IMR-90 (cell line): ENCODE data around the gene GNA15. TPM values are rescaled to one million over a fixed set of nuclear protein-coding genes. Genes with fewer than 3 reads are reported as not detected.

Experiments used
- ATAC-seq: fragments of 200-7000 bp; cut with Tn5 transposase; 2 replicates; pipeline ENCODE4 v1.9.1; 2020; ENCODE audit warnings: low read depth, mild to moderate bottlenecking, moderate library complexity
- BruUV-seq: library from RNA; stranded (reverse); fragments of 400-500 nt; replicated peaks from 2 replicates; lab custom pipeline; 2021; lab: Mats Ljungman, UMichigan
- CTCF ChIA-PET: fragments of 300-600 bp; formaldehyde crosslinking; extraction: SDS; loops from one replicate; lab custom pipeline; 2021; ENCODE audit warnings: antibody characterized with exemption; lab: Yijun Ruan, JAX
- POLR2A ChIA-PET: fragments of 300-600 bp; sonication (Branson Sonifier 250); formaldehyde crosslinking; loops from one replicate; lab custom pipeline; 2022; ENCODE audit warnings: antibody characterized with exemption; ENCODE audit not compliant: unreplicated experiment; lab: Charles Lee
- DNase-seq: peaks from one replicate; pipeline ENCODE4 v3.0.0; 2013
- H2AFZ ChIP-seq: replicated peaks from 2 replicates; pipeline ENCODE3; 2013; ENCODE audit warnings: low read length, mild to moderate bottlenecking; ENCODE audit not compliant: poor library complexity
- H2AK5ac ChIP-seq: 2 replicates; pipeline ENCODE4 v1.6.1; 2013; ENCODE audit warnings: low read depth, low read length, inconsistent platforms
- H2AK9ac ChIP-seq: replicated peaks from 2 replicates; pipeline ENCODE3; 2013; ENCODE audit warnings: mild to moderate bottlenecking, low read depth, low read length, moderate library complexity; ENCODE audit not compliant: poor library complexity
- H2BK120ac ChIP-seq: 2 replicates; pipeline ENCODE4 v1.6.1; 2013; ENCODE audit warnings: low read depth, low read length, inconsistent platforms
- H2BK15ac ChIP-seq: 3 replicates; pipeline ENCODE4 v1.6.1; 2013; ENCODE audit warnings: low read depth, low read length, inconsistent platforms
- H2BK20ac ChIP-seq: 2 replicates; pipeline ENCODE4 v1.6.1; 2013; ENCODE audit warnings: low read depth, mild to moderate bottlenecking, inconsistent platforms, low read length, moderate library complexity
- H2BK5ac ChIP-seq: 2 replicates; pipeline ENCODE4 v1.6.1; 2013; ENCODE audit warnings: mild to moderate bottlenecking, low read depth, low read length, inconsistent platforms; ENCODE audit not compliant: poor library complexity, severe bottlenecking
- H3K14ac ChIP-seq: replicated peaks from 2 replicates; pipeline ENCODE4 v1.6.1; 2013; ENCODE audit warnings: low read depth, low read length, inconsistent platforms
- H3K18ac ChIP-seq: 2 replicates; pipeline ENCODE4 v1.6.1; 2013; ENCODE audit warnings: low read depth, low read length, control low read depth
- H3K23ac ChIP-seq: 2 replicates; pipeline ENCODE4 v1.6.1; 2013; ENCODE audit warnings: low read depth, low read length, inconsistent platforms
- H3K27ac ChIP-seq: 2 replicates; pipeline ENCODE4 v1.5.1; 2013; ENCODE audit warnings: mild to moderate bottlenecking, control low read depth, low read length; ENCODE audit not compliant: insufficient read depth
- H3K27me3 ChIP-seq: 2 replicates; pipeline ENCODE4 v1.6.1; 2013; ENCODE audit warnings: low read length; ENCODE audit not compliant: control insufficient read depth, insufficient read depth
- H3K36me3 ChIP-seq: 2 replicates; pipeline ENCODE4 v1.6.1; 2013; ENCODE audit warnings: low read length, mixed read lengths; ENCODE audit not compliant: control insufficient read depth, insufficient read depth
- H3K4ac ChIP-seq: 2 replicates; pipeline ENCODE4 v1.6.1; 2013; ENCODE audit warnings: low read depth, low read length, inconsistent platforms
- H3K4me1 ChIP-seq: 2 replicates; pipeline ENCODE4 v1.6.1; 2013; ENCODE audit warnings: low read length, mixed read lengths; ENCODE audit not compliant: control insufficient read depth, insufficient read depth
- H3K4me2 ChIP-seq: 2 replicates; pipeline ENCODE4 v1.6.1; 2013; ENCODE audit warnings: low read depth, mild to moderate bottlenecking, control low read depth, low read length, moderate library complexity
- H3K4me3 ChIP-seq: 2 replicates; pipeline ENCODE4 v1.5.1; 2013; ENCODE audit warnings: low read depth, mild to moderate bottlenecking, control low read depth, low read length, moderate library complexity; ENCODE audit not compliant: insufficient read depth
- H3K56ac ChIP-seq: 2 replicates; pipeline ENCODE4 v1.6.1; 2013; ENCODE audit warnings: low read length, inconsistent platforms; ENCODE audit not compliant: insufficient read depth; ENCODE audit errors: extremely low read depth
- H3K79me1 ChIP-seq, 2 experiments: 2 replicates each; pipeline ENCODE4 v1.6.1; 2013; ENCODE audit warnings: low read length in 2 of 2, inconsistent platforms in 1 of 2, low read depth in 1 of 2
- H3K9ac ChIP-seq: 2 replicates; pipeline ENCODE4 v1.6.1; 2013; ENCODE audit warnings: low read depth, low read length, control low read depth
- H3K9me1 ChIP-seq: 2 replicates; pipeline ENCODE4 v1.6.1; 2013; ENCODE audit warnings: low read length, inconsistent platforms; ENCODE audit not compliant: insufficient read depth
- H3K9me3 ChIP-seq: 2 replicates; pipeline ENCODE4 v1.6.1; 2013; ENCODE audit warnings: low read length; ENCODE audit not compliant: control insufficient read depth, insufficient read depth
- H4K20me1 ChIP-seq: 2 replicates; pipeline ENCODE4 v1.6.1; 2013; ENCODE audit warnings: low read length, inconsistent platforms; ENCODE audit not compliant: insufficient read depth
- H4K5ac ChIP-seq: 2 replicates; pipeline ENCODE4 v1.6.1; 2013; ENCODE audit warnings: mild to moderate bottlenecking, low read depth, low read length, control low read depth
- H4K8ac ChIP-seq, 2 experiments: 2 replicates each; pipeline ENCODE4 v1.6.1; 2013; ENCODE audit warnings: low read depth in 2 of 2, low read length in 2 of 2, control low read depth in 1 of 2, inconsistent platforms in 1 of 2
- H4K91ac ChIP-seq: 2 replicates; pipeline ENCODE4 v1.6.1; 2013; ENCODE audit warnings: low read depth, low read length, inconsistent platforms; ENCODE audit not compliant: insufficient read depth
- ELK1 ChIP-seq: fragments of 150-350 bp; IDR thresholded peaks from 2 replicates; pipeline ENCODE4 v1.6.1; 2016; ENCODE audit warnings: low read depth, mild to moderate bottlenecking, low read length, moderate library complexity, borderline replicate concordance
- MAFK ChIP-seq: IDR thresholded peaks from 2 replicates; pipeline ENCODE4 v1.6.1; 2012; ENCODE audit warnings: low read depth, low read length, improper control_type of control experiment
- RCOR1 ChIP-seq: IDR thresholded peaks from 2 replicates; pipeline ENCODE4 v1.6.1; 2012; ENCODE audit warnings: mild to moderate bottlenecking, low read length, improper control_type of control experiment; ENCODE audit not compliant: insufficient replicate concordance
- USF2 ChIP-seq: fragments of 150-350 bp; IDR thresholded peaks from 2 replicates; pipeline ENCODE4 v1.6.1; 2017; ENCODE audit warnings: mild to moderate bottlenecking, antibody characterized with exemption, low read length, low read depth
- WGBS, 2 experiments: methylation state at CpG; one replicate each; pipeline versions ENCODE4 v1.1.5 to v1.1.7; 2013; ENCODE audit warnings: missing lambda C conversion rate in 2 of 2; ENCODE audit not compliant: insufficient read length in 1 of 2; ENCODE audit errors: extremely low coverage in 2 of 2; 5-methylcytosine and 5-hydroxymethylcytosine counted together
- dilution Hi-C: fragments of 300-500 bp; cut with HindIII; formaldehyde crosslinking; loops from one replicate; pipeline ENCODE4 v1.14.3; 2018; ENCODE audit warnings: low sequenced_read_pairs; ENCODE audit not compliant: unreplicated experiment
- in situ Hi-C: fragments of 300-500 bp; cut with MboI; formaldehyde crosslinking; loops from 3 replicates; pipeline ENCODE4 v1.14.3; 2019; ENCODE audit warnings: low sequenced_read_pairs, inconsistent platforms, mixed read lengths
- intact Hi-C: fragments of 100-400 bp; cut with micrococcal nuclease; formaldehyde crosslinking; loops from 2 replicates; pipeline ENCODE4 v1.10.0; 2022
- polyA plus RNA-seq, 3 experiments: library from polyadenylated mRNA; depleted of rRNA; stranded (reverse); fragments of >200 nt; gene quantifications; 2 replicates each; pipeline ENCODE4 v1.2.3, GENCODE V29; 2012; ENCODE audit warnings: low replicate concordance in 1 of 3
- total RNA-seq: library from RNA; depleted of rRNA; stranded (reverse); fragments of >200 nt; gene quantifications from 2 replicates; pipeline ENCODE4 v1.2.3, GENCODE V29; 2012

Gene GNA15
- total and polyA plus RNA-seq, 2 of the 4 experiments (the other 2 are of a cell fraction), result 0.18 TPM; not detected in 1

- no peak for TF ChIP-seq ELK1
Measured at GRCh38 chr19:3118232-3119070, 17.4 kb upstream of the GNA15 start (continued).

GRCh38 chr19:3119071-3119595 lies 16.7 kb upstream of the GNA15 start:
- H2BK5ac ChIP-seq, result no peak overlapping the region
- no peak overlapping the region for H3K18ac ChIP-seq
- no peak overlapping the region for H3K9ac ChIP-seq
- no TSS peak for BruUV-seq
- no peak overlapping the region for H3K4me2 ChIP-seq
- H3K79me1 ChIP-seq, result peaks cover 4 to 29% of the 10 kb centered on the region in 2 experiments; a peak in 2 of 4 replicates
- dilution Hi-C loops (no loop called here), in situ Hi-C loops (no loop called here), intact Hi-C loops (no loop called here)
- no peak overlapping the region for H3K27ac ChIP-seq
- no peak overlapping the region for H2BK120ac ChIP-seq
- H3K14ac ChIP-seq, result no peak overlapping the region
- TF ChIP-seq MAFK (no peak), RCOR1 (no peak), USF2 (no peak)
- no peak overlapping the region for H3K56ac ChIP-seq
- H4K20me1 ChIP-seq, result peaks cover 1% of the 10 kb centered on the region
- ChIA-PET POLR2A (no interaction called here), CTCF (no interaction called here)
- peaks cover 7% of the 10 kb centered on the region for H3K9me1 ChIP-seq
- H2AFZ ChIP-seq, result no peak overlapping the region
- no peak overlapping the region for H2AK5ac ChIP-seq
- H2BK20ac ChIP-seq, result no peak overlapping the region
- no peak overlapping the region for H3K4me3 ChIP-seq
- no peaks in the 10 kb centered on the region for H3K27me3 ChIP-seq
- no peak overlapping the region for H2AK9ac ChIP-seq
- peaks cover 9% of the 10 kb centered on the region for H3K4me1 ChIP-seq
- no peaks in the 10 kb centered on the region for H3K9me3 ChIP-seq
- no peak overlapping the region for H4K8ac ChIP-seq
- H3K4ac ChIP-seq, result no peak overlapping the region
- ATAC-seq, result no peak
- H3K23ac ChIP-seq, result no peak overlapping the region
- H4K91ac ChIP-seq, result no peak overlapping the region
- H3K36me3 ChIP-seq, result peaks cover 31% of the 10 kb centered on the region
- H2BK15ac ChIP-seq, result no peak overlapping the region
- H4K5ac ChIP-seq, result no peak overlapping the region
- 92% methylated on average over 13 of the region's 23 CpGs; no CpG with 5 or more reads in 1 of the 2 experiments for WGBS, 2 experiments
- no peak for DNase-seq
